Duodenal mucosa (tissue), 2 donors: ENCODE results near the gene MACROD2.

Source experiments
- H3K27ac ChIP-seq: one replicate; pipeline ENCODE4 v1.7.0; 2013; ENCODE audit warnings: low read depth, low read length
- H3K27me3 ChIP-seq, 2 donors: one replicate each; pipeline ENCODE4 v1.7.0; 2013; ENCODE audit warnings: low read length in 2 of 2, control low read depth in 1 of 2; ENCODE audit not compliant: insufficient read depth in 2 of 2, control insufficient read depth in 1 of 2
- H3K36me3 ChIP-seq, 2 donors: one replicate each; pipeline ENCODE4 v1.7.0; 2013; ENCODE audit warnings: low read length in 2 of 2, control low read depth in 1 of 2; ENCODE audit not compliant: insufficient read depth in 2 of 2, control insufficient read depth in 1 of 2
- H3K4me1 ChIP-seq, 2 donors: one replicate each; pipeline ENCODE4 v1.7.0; 2013; ENCODE audit warnings: low read length in 2 of 2, control low read depth in 1 of 2; ENCODE audit not compliant: insufficient read depth in 2 of 2, control insufficient read depth in 1 of 2
- H3K4me3 ChIP-seq, 2 donors: one replicate each; pipeline ENCODE4 v1.7.0; 2013; ENCODE audit warnings: low read length in 2 of 2, low read depth in 1 of 2
- H3K9ac ChIP-seq, 2 donors: one replicate each; pipeline ENCODE4 v1.7.0; 2013; ENCODE audit warnings: low read length in 2 of 2, low read depth in 1 of 2
- H3K9me3 ChIP-seq, 2 donors: one replicate each; pipeline ENCODE4 v1.7.0; 2013; ENCODE audit warnings: low read length in 2 of 2, control low read depth in 1 of 2; ENCODE audit not compliant: control insufficient read depth in 1 of 2

The MACROD2 gene

DNA sequence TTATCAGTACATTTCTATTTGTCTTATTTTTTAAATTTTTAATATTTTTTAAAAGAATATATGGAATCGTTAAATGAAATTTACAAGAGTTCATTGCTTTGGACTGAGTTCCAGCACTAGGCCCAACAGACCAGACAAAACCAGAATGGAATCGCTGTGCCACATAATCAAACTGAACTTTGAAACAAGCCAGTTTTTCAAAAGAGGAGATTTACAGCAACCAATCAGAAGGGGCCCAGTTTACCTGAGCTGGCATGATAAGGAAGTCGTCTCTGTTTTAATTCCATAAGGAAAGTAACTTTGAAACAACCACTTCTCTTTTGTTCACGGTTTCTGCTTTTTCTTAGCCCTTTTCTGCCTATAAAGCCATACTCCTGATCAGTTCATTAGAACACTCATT, 635.7 kb downstream of the MACROD2 start:
- Histone ChIP-seq H3K9ac (no peak overlapping the region), H3K4me3 (no peak overlapping the region), H3K9me3 (no peaks in the 10 kb centered on the region), H3K36me3 (no peaks in the 10 kb centered on the region), H3K27ac (no peak overlapping the region), H3K27me3 (no peaks in the 10 kb centered on the region), H3K4me1 (peaks cover 0 to 5% of the 10 kb centered on the region in 2 donors)

GRCh38 chr20:14632906-14633305, 637.6 kb downstream of the MACROD2 start:
- H3K27me3 ChIP-seq = no peaks in the 10 kb centered on the region
- H3K9ac ChIP-seq = no peak overlapping the region
- no peak overlapping the region for H3K4me3 ChIP-seq
- peaks cover 0 to 5% of the 10 kb centered on the region in 2 donors for H3K4me1 ChIP-seq
- no peak overlapping the region for H3K27ac ChIP-seq
- no peaks in the 10 kb centered on the region for H3K9me3 ChIP-seq
- no peaks in the 10 kb centered on the region for H3K36me3 ChIP-seq

DNA sequence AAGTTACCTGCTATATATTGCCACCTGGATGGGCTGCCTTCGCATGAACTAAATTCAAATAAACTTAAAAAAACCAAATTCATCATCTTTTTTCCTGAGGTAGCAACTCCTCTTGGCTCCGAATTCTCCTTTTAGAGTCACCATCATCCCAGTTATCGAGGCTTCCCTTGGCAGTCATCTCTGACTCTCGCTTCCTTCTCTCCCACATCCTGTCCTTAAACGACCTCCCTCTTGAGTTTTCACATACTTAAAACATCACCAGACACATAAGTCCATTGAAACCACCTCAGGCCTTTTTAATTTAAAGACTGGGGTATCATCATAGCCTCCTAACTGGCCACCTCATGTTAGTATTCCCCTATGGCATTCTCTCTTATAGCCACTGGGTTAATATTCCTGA, 638.2 kb downstream of the MACROD2 start:
- Histone ChIP-seq H3K9me3 (no peaks in the 10 kb centered on the region), H3K27me3 (no peaks in the 10 kb centered on the region), H3K36me3 (no peaks in the 10 kb centered on the region), H3K27ac (no peak overlapping the region), H3K4me3 (no peak overlapping the region), H3K9ac (no peak overlapping the region), H3K4me1 (peaks cover 0 to 5% of the 10 kb centered on the region in 2 donors)

GRCh38 chr20:14634665-14635064, 639.3 kb downstream of the MACROD2 start:
- Histone ChIP-seq H3K9ac (no peak overlapping the region), H3K4me3 (no peak overlapping the region), H3K4me1 (peaks cover 0 to 5% of the 10 kb centered on the region in 2 donors), H3K9me3 (no peaks in the 10 kb centered on the region), H3K36me3 (no peaks in the 10 kb centered on the region), H3K27ac (no peak overlapping the region), H3K27me3 (no peaks in the 10 kb centered on the region)

GRCh38 chr20:14637441-14637840, 642.1 kb downstream of the MACROD2 start:
- no peak overlapping the region for H3K4me3 ChIP-seq
- no peak overlapping the region for H3K9ac ChIP-seq
- H3K4me1 ChIP-seq = no peaks in the 10 kb centered on the region
- no peaks in the 10 kb centered on the region for H3K36me3 ChIP-seq
- H3K9me3 ChIP-seq = peaks cover 0 to 16% of the 10 kb centered on the region in 2 donors
- no peaks in the 10 kb centered on the region for H3K27me3 ChIP-seq
- no peak overlapping the region for H3K27ac ChIP-seq

DNA sequence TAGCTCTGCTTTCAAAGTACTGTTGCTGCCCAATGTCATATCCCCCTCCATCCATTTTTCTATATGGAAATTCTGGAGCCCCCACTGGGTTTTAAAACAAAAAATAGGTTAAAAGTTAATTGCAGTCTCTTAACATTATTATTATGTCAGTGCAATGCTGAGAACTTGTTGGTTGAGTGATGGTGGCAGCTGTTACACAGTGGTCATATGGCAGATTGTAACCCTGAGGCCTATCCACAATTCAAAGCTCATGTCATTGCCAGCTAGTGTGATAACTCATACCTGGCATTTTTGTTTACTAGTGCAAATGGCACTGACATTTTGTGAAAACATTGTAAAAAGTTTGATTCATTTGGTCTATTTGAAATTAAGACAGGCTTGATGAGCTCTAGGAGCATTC, 647.8 kb downstream of the MACROD2 start:
- Histone ChIP-seq H3K27me3 (no peaks in the 10 kb centered on the region), H3K36me3 (no peaks in the 10 kb centered on the region)

GRCh38 chr20:14643556-14643955, 648.2 kb downstream of the MACROD2 start:
- Histone ChIP-seq H3K9ac (no peak overlapping the region), H3K4me1 (no peaks in the 10 kb centered on the region), H3K9me3 (peaks cover 0 to 17% of the 10 kb centered on the region in 2 donors), H3K36me3 (no peaks in the 10 kb centered on the region), H3K4me3 (no peak overlapping the region), H3K27me3 (no peaks in the 10 kb centered on the region), H3K27ac (no peak overlapping the region)

More for the DNA sequence above, 647.8 kb downstream of the MACROD2 start:
- Histone ChIP-seq H3K4me1 (no peaks in the 10 kb centered on the region), H3K9me3 (peaks cover 0 to 17% of the 10 kb centered on the region in 2 donors), H3K4me3 (no peak overlapping the region), H3K27ac (no peak overlapping the region), H3K9ac (no peak overlapping the region)

DNA sequence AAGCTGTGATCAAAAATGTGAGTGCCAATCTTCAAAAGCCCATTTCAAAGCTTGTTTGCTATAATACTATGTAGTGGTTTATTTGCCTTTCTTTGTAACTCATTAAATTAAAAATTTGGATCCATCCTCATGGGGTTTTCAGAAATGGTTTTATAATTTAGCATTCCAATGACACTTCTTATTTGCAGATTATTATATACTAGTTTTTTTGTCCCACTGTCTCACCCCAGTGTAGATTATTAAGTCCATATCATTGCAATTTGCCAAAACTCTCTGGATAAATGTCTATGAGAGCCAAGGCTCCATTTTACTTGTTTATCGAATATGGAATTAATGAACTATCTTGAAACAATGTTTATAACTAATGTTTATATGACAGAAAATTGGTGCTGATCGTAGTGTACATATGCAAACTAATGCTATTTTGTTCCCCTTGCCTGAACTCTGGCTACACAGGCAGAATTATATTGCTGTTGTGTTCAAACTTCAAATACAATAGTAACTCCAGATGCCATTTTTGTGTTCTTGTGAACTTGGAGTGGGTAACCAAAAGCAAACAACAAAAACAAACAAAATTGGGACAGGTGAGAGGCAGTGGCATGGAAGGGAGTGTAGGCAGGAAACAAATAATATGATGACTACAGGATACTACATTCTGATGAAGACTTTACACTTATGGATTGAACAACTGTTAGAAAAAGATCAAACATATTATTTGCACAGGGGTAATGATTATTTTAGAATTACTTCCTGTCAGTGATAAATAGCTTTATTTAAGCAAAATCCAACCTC, 649.2 kb downstream of the MACROD2 start:
- H3K27me3 ChIP-seq = no peaks in the 10 kb centered on the region
- no peaks in the 10 kb centered on the region for H3K36me3 ChIP-seq
- H3K4me3 ChIP-seq = no peak overlapping the region
- H3K9me3 ChIP-seq = peaks cover 0 to 17% of the 10 kb centered on the region in 2 donors
- no peak overlapping the region for H3K27ac ChIP-seq
- no peaks in the 10 kb centered on the region for H3K4me1 ChIP-seq
- H3K9ac ChIP-seq = no peak overlapping the region

DNA sequence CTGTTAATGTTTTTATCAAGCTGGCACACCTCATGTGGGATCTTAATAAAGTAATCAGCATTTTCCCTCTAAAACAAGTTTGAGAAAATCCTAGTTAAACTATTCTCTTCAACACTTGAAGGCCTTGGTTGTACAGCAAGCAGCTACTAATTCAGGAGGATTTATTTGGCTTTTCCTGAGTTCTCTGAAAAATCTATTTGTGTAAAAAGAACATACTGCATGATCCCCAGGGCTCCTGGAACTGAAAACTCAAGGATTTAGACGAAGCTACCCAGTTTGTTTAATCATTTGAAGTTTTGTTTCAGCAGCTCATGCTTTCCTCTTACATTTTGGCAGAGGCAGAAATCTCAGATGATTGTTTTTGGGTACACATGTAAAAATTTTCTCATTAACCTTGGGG, 651.7 kb downstream of the MACROD2 start:
- no peak overlapping the region for H3K27ac ChIP-seq
- H3K4me1 ChIP-seq = no peaks in the 10 kb centered on the region
- H3K36me3 ChIP-seq = no peaks in the 10 kb centered on the region
- no peak overlapping the region for H3K4me3 ChIP-seq
- H3K9me3 ChIP-seq = peaks cover 0 to 6% of the 10 kb centered on the region in 2 donors
- H3K9ac ChIP-seq = no peak overlapping the region
- H3K27me3 ChIP-seq = no peaks in the 10 kb centered on the region

DNA sequence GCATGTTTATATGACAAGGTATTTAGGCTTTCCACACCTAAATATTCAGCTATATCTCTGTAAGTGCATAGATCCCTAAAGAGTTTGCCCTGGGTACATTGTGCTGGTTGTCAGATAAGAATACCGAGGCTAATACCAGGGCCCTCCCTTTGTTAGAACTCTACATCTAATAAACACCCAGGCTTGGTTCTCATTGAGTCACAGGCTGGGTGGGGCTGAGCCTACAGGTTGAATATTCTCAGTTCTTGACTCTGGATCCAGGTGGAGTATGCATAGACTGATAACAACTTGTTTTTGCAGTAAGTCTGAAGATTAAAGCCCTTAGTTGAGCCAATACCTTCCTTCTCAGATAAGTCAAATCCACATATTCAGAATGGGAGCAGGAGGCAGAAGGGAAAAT, 654.3 kb downstream of the MACROD2 start:
- H3K4me1 ChIP-seq = no peaks in the 10 kb centered on the region
- H3K36me3 ChIP-seq = no peaks in the 10 kb centered on the region
- H3K27ac ChIP-seq = no peak overlapping the region
- no peak overlapping the region for H3K9ac ChIP-seq
- H3K27me3 ChIP-seq = no peaks in the 10 kb centered on the region
- no peak overlapping the region for H3K4me3 ChIP-seq
- H3K9me3 ChIP-seq = no peaks in the 10 kb centered on the region
